Stimulated activated CD8-positive, alpha-beta memory T cell treated with anti-CD3 and anti-CD28 coated beads, Interleukin-15, amount 100 ng/mL, for 4 hours (primary cell): Measurements from ENCODE around the gene PARD6A.
"Not testable (repeated sequence)": the region's sequence is repeated elsewhere in the genome, so short reads cannot be mapped to it uniquely, and the experiment has no call there.

Source experiments
- DNase-seq, 2 donors: peaks; one replicate each; pipeline ENCODE4 v3.0.0-alpha.2; 2020; ENCODE audit warnings: low read depth in 2 of 2

The PARD6A gene

GRCh38 chr16:67685388-67686112 is 24.8 kb downstream of the PARD6A start:
- no peak for DNase-seq

- DNase-seq = not testable (repeated sequence)
Measured at GRCh38 chr16:67693517-67694285, 32.9 kb downstream of the PARD6A start.

- DNase-seq = no peak
Measured at GRCh38 chr16:67694611-67695010, 33.9 kb downstream of the PARD6A start.

GRCh38 chr16:67697422-67698185 is 36.8 kb downstream of the PARD6A start:
- no peak for DNase-seq

- DNase-seq = no peak
Measured at GRCh38 chr16:67699265-67699664, 38.5 kb downstream of the PARD6A start.

- no peak for DNase-seq
Measured at GRCh38 chr16:67701420-67701819, 40.7 kb downstream of the PARD6A start.

- no peak for DNase-seq
Measured at GRCh38 chr16:67702130-67702529, 41.4 kb downstream of the PARD6A start.

GRCh38 chr16:67703626-67704025 is 42.9 kb downstream of the PARD6A start:
- DNase-seq = no peak

GRCh38 chr16:67704110-67704509 is 43.4 kb downstream of the PARD6A start:
- no peak for DNase-seq

- DNase-seq = no peak
Measured at GRCh38 chr16:67707210-67707609, 46.5 kb downstream of the PARD6A start.

GRCh38 chr16:67707790-67708189 is 47.0 kb downstream of the PARD6A start:
- DNase-seq = no peak

GRCh38 chr16:67708368-67708771 is 47.6 kb downstream of the PARD6A start:
- no peak for DNase-seq

- no peak for DNase-seq
Measured at GRCh38 chr16:67709050-67709449, 48.3 kb downstream of the PARD6A start.

- DNase-seq = no peak
Measured at GRCh38 chr16:67710607-67711006, 49.8 kb downstream of the PARD6A start.
